M059J (cell line): ENCODE measurements around the gene AP2A1. TPM values are rescaled to one million over a fixed set of nuclear protein-coding genes. Genes with fewer than 3 reads are reported as not detected.
A peak's percentile ranks its signal among the peaks of the same experiment; 100 is the strongest.

ENCODE experiments used
- DNase-seq: peaks from one replicate; pipeline ENCODE4 v3.0.0-alpha.2; 2012; ENCODE audit warnings: low read depth
- total RNA-seq: library from RNA; depleted of rRNA; stranded (reverse); fragments of >200 nt; shearing (Covaris generic); gene quantifications from 2 replicates; pipeline ENCODE4 v1.2.3, GENCODE V29; 2014

Gene AP2A1
- total RNA-seq, 1 experiment from 2014 or later, result 113 TPM

GRCh38 chr19:49838885-49839588, 72.2 kb downstream of the AP2A1 start:
- no peak for DNase-seq

- no peak for DNase-seq
Observed at GRCh38 chr19:49839713-49840112, 72.9 kb downstream of the AP2A1 start.

GRCh38 chr19:49840321-49840720, 73.5 kb downstream of the AP2A1 start:
- no peak for DNase-seq

GRCh38 chr19:49840736-49841249, 74.0 kb downstream of the AP2A1 start:
- DNase-seq, result no peak

- no peak for DNase-seq
Observed at GRCh38 chr19:49843265-49843664, 76.5 kb downstream of the AP2A1 start.

GRCh38 chr19:49844138-49845095, 77.6 kb downstream of the AP2A1 start:
- no peak for DNase-seq

- DNase-seq, result no peak
Observed at GRCh38 chr19:49845414-49845813, 78.6 kb downstream of the AP2A1 start.

GRCh38 chr19:49846408-49846807, 79.6 kb downstream of the AP2A1 start:
- no peak for DNase-seq

- peak; percentile 97 for DNase-seq
Observed at GRCh38 chr19:49847731-49848696, 81.2 kb downstream of the AP2A1 start.

GRCh38 chr19:49848938-49849337, 82.1 kb downstream of the AP2A1 start:
- DNase-seq, result peak; percentile 57

- no peak for DNase-seq
Observed at GRCh38 chr19:49849433-49850220, 82.8 kb downstream of the AP2A1 start.

GRCh38 chr19:49850221-49850486, 83.4 kb downstream of the AP2A1 start:
- DNase-seq, result no peak

GRCh38 chr19:49850487-49851342, 83.9 kb downstream of the AP2A1 start, which contains the start of gene PTOV1:
Gene PTOV1, plus strand, starts transcription at chr19:49851159.
- peak; percentile 87 for DNase-seq

GRCh38 chr19:49851456-49852259, 84.9 kb downstream of the AP2A1 start:
- no peak for DNase-seq

- DNase-seq, result no peak
Observed at GRCh38 chr19:49852631-49853126, 85.9 kb downstream of the AP2A1 start.

- DNase-seq, result no peak
Observed at GRCh38 chr19:49853852-49854377, 87.1 kb downstream of the AP2A1 start.

GRCh38 chr19:49854378-49855263, 87.8 kb downstream of the AP2A1 start:
- DNase-seq, result no peak
